ENCODE data around the gene PCCA. TPM values are rescaled to one million over a fixed set of nuclear protein-coding genes. Genes with fewer than 3 reads are reported as not detected.

The PCCA gene
- total and polyA plus RNA-seq, 9 donors = 23.5 to 62.4 (median 45.8) TPM

- Histone ChIP-seq H3K4me1 (ENCODE audit: insufficient read depth) (peaks cover 9% of the 10 kb centered on the region), H3K36me3 (no peaks in the 10 kb centered on the region), H3K4me3 (no peak overlapping the region), H3K27ac (no peak overlapping the region), H3K9me3 (no peaks in the 10 kb centered on the region), H3K27me3 (no peaks in the 10 kb centered on the region)
- TF ChIP-seq CTCF (IDR thresholded peaks at IDR 0.05) (no peak), POLR2A (IDR thresholded peaks at IDR 0.05) (no peak), EP300 (IDR thresholded peaks at IDR 0.05) (no peak)
- WGBS, 3 donors = 94 to 97% (median 95%) methylated on average over 4 of the region's 4 CpGs
- intact Hi-C loops (cut with DNase I) = no loop called here
- DNase-seq = no peak
Observed at GRCh38 chr13:100545684-100546061, 456.8 kb downstream of the PCCA start.

GRCh38 chr13:100546713-100547405, 458.0 kb downstream of the PCCA start:
- no peak for DNase-seq
- WGBS, 3 donors = 95 to 99% (median 96%) methylated on average over 21 of the region's 21 CpGs
- intact Hi-C loops (cut with DNase I) = no loop called here
- Histone ChIP-seq H3K27me3 (no peaks in the 10 kb centered on the region), H3K4me3 (no peak overlapping the region), H3K4me1 (ENCODE audit: insufficient read depth) (peaks cover 9% of the 10 kb centered on the region), H3K36me3 (no peaks in the 10 kb centered on the region), H3K27ac (no peak overlapping the region), H3K9me3 (no peaks in the 10 kb centered on the region)
- TF ChIP-seq CTCF (IDR thresholded peaks at IDR 0.05) = no peak
- no peak for TF ChIP-seq POLR2A (IDR thresholded peaks at IDR 0.05)
- TF ChIP-seq EP300 (IDR thresholded peaks at IDR 0.05) = no peak

- H3K27ac ChIP-seq = no peak overlapping the region
- TF ChIP-seq POLR2A (IDR thresholded peaks at IDR 0.05) (no peak), CTCF (IDR thresholded peaks at IDR 0.05) (no peak), EP300 (IDR thresholded peaks at IDR 0.05) (no peak)
- 25 to 62% (median 30%) methylated on average over 9 of the region's 9 CpGs for WGBS, 3 donors
- peak in 1 of 5 donors; percentile 28 for DNase-seq
- no peaks in the 10 kb centered on the region for H3K36me3 ChIP-seq
- no peaks in the 10 kb centered on the region for H3K27me3 ChIP-seq
- H3K9me3 ChIP-seq = no peaks in the 10 kb centered on the region
- H3K4me3 ChIP-seq = no peak overlapping the region
- H3K4me1 ChIP-seq (ENCODE audit: insufficient read depth) = peaks cover 9% of the 10 kb centered on the region
- intact Hi-C loops (cut with DNase I) = no loop called here
Observed at GRCh38 chr13:100547791-100548201, 458.9 kb downstream of the PCCA start.

- Histone ChIP-seq H3K9me3 (no peaks in the 10 kb centered on the region), H3K4me3 (no peak overlapping the region), H3K36me3 (no peaks in the 10 kb centered on the region), H3K27ac (no peak overlapping the region), H3K4me1 (ENCODE audit: insufficient read depth) (peaks cover 7% of the 10 kb centered on the region), H3K27me3 (no peaks in the 10 kb centered on the region)
- whole genome bisulfite sequencing, 3 donors = 87 to 94% (median 92%) methylated on average over 9 of the region's 9 CpGs
- no peak for DNase-seq
- TF ChIP-seq CTCF (IDR thresholded peaks at IDR 0.05) (no peak), EP300 (IDR thresholded peaks at IDR 0.05) (no peak), POLR2A (IDR thresholded peaks at IDR 0.05) (no peak)
- intact Hi-C loops (cut with DNase I) = no loop called here
Observed at GRCh38 chr13:100549316-100549715, 460.4 kb downstream of the PCCA start.
